ENCODE results near the gene CHST8.
A peak's percentile ranks its signal among the peaks of the same experiment; 100 is the strongest.
"Not testable (repeated sequence)": the region's sequence is repeated elsewhere in the genome, so short reads cannot be mapped to it uniquely, and the experiment has no call there.

The CHST8 gene

GRCh38 chr19:33818411-33818810 lies 196.7 kb downstream of the CHST8 start:
- no peak for DNase-seq

GRCh38 chr19:33819078-33819477 lies 197.3 kb downstream of the CHST8 start:
- DNase-seq: not testable (repeated sequence)

- no peak for DNase-seq
Measured at GRCh38 chr19:33819506-33819879, 197.7 kb downstream of the CHST8 start.

GRCh38 chr19:33819880-33820781 lies 198.4 kb downstream of the CHST8 start:
- DNase-seq: peak; percentile 51

- DNase-seq: no peak
Measured at GRCh38 chr19:33821871-33822270, 200.1 kb downstream of the CHST8 start.

Measured in NCI-H748 treated with DMSO at 0.1 percent for 48 hours (cell line).